ENCODE data around the gene CAPN5. TPM values are rescaled to one million over a fixed set of nuclear protein-coding genes. Genes with fewer than 3 reads are reported as not detected.

Gene CAPN5
- total RNA-seq, 1 donor from 2014 or later = 15.0 TPM

- no peak for DNase-seq (ENCODE audit: extremely low spot score in 2 of 2)
- H3K9me3 ChIP-seq = no peaks in the 10 kb centered on the region
- H3K27ac ChIP-seq = no peak overlapping the region
- no peak for TF ChIP-seq CTCF (IDR thresholded peaks at IDR 0.05)
- TF ChIP-seq POLR2A (IDR thresholded peaks at IDR 0.05) = no peak
- no peak for TF ChIP-seq POLR2AphosphoS5 (IDR thresholded peaks at IDR 0.05; ENCODE audit: insufficient read depth in 1 of 2, low read depth in 1 of 2)
- H3K36me3 ChIP-seq = no peaks in the 10 kb centered on the region
- no peak overlapping the region for H3K4me3 ChIP-seq
- no peaks in the 10 kb centered on the region for H3K27me3 ChIP-seq
- peaks cover 6% of the 10 kb centered on the region for H3K4me1 ChIP-seq
- intact Hi-C loops (cut with DNase I) = no loop called here
Measured at GRCh38 chr11:77156396-77157195, 89.8 kb downstream of the CAPN5 start.

- no peak for TF ChIP-seq CTCF (IDR thresholded peaks at IDR 0.05)
- TF ChIP-seq POLR2AphosphoS5 (IDR thresholded peaks at IDR 0.05; ENCODE audit: insufficient read depth in 1 of 2, low read depth in 1 of 2) = no peak
- TF ChIP-seq POLR2A (IDR thresholded peaks at IDR 0.05) = no peak
- intact Hi-C loops (cut with DNase I) = no loop called here
- Histone ChIP-seq H3K36me3 (no peaks in the 10 kb centered on the region), H3K4me3 (no peak overlapping the region), H3K4me1 (peaks cover 6% of the 10 kb centered on the region), H3K9me3 (no peaks in the 10 kb centered on the region), H3K27ac (no peak overlapping the region), H3K27me3 (no peaks in the 10 kb centered on the region)
- DNase-seq (ENCODE audit: extremely low spot score in 2 of 2) = no peak
Measured at GRCh38 chr11:77158041-77158695, 91.4 kb downstream of the CAPN5 start.

- TF ChIP-seq CTCF (IDR thresholded peaks at IDR 0.05) (no peak), POLR2A (IDR thresholded peaks at IDR 0.05) (no peak), POLR2AphosphoS5 (IDR thresholded peaks at IDR 0.05; ENCODE audit: insufficient read depth in 1 of 2, low read depth in 1 of 2) (no peak)
- DNase-seq (ENCODE audit: extremely low spot score in 2 of 2) = no peak
- no peak overlapping the region for H3K27ac ChIP-seq
- no peaks in the 10 kb centered on the region for H3K9me3 ChIP-seq
- no peaks in the 10 kb centered on the region for H3K27me3 ChIP-seq
- H3K36me3 ChIP-seq = no peaks in the 10 kb centered on the region
- intact Hi-C loops (cut with DNase I) = no loop called here
- no peak overlapping the region for H3K4me3 ChIP-seq
- H3K4me1 ChIP-seq = no peaks in the 10 kb centered on the region
Measured at GRCh38 chr11:77159219-77159936, 92.6 kb downstream of the CAPN5 start.

- no peak overlapping the region for H3K27ac ChIP-seq
- DNase-seq (ENCODE audit: extremely low spot score in 2 of 2) = no peak
- no peaks in the 10 kb centered on the region for H3K4me1 ChIP-seq
- no peaks in the 10 kb centered on the region for H3K36me3 ChIP-seq
- H3K27me3 ChIP-seq = no peaks in the 10 kb centered on the region
- no peaks in the 10 kb centered on the region for H3K9me3 ChIP-seq
- no peak for TF ChIP-seq POLR2A (IDR thresholded peaks at IDR 0.05)
- no peak for TF ChIP-seq CTCF (IDR thresholded peaks at IDR 0.05)
- TF ChIP-seq POLR2AphosphoS5 (IDR thresholded peaks at IDR 0.05; ENCODE audit: insufficient read depth in 1 of 2, low read depth in 1 of 2) = no peak
- intact Hi-C loops (cut with DNase I) = no loop called here
- no peak overlapping the region for H3K4me3 ChIP-seq
Measured at GRCh38 chr11:77159937-77160495, 93.2 kb downstream of the CAPN5 start.
